WTC11 (cell line): ENCODE data around the gene NWD2.

Source experiments
- CTCF ChIP-seq: fragments of 200-600 bp; IDR thresholded peaks from 2 replicates; pipeline ENCODE4 v1.8.0; 2022; ENCODE audit warnings: antibody characterized with exemption
- E2F1 ChIP-seq: sonication (generic); formaldehyde crosslinking; IDR thresholded peaks from 2 replicates; pipeline ENCODE4 v1.8.0; 2022; ENCODE audit warnings: mild to moderate bottlenecking, missing genetic modification reagents
- MAX ChIP-seq: sonication (generic); formaldehyde crosslinking; IDR thresholded peaks from 2 replicates; pipeline ENCODE4 v1.8.0; 2022; ENCODE audit warnings: mild to moderate bottlenecking, missing genetic modification reagents
- MLX ChIP-seq: sonication (generic); formaldehyde crosslinking; IDR thresholded peaks from 2 replicates; pipeline ENCODE4 v1.8.1; 2023; ENCODE audit warnings: mild to moderate bottlenecking, missing genetic modification reagents, moderate library complexity

- TF ChIP-seq MLX (CRISPR knock-in tag): no peak
- TF ChIP-seq E2F1 (CRISPR knock-in tag): no peak
- no peak for TF ChIP-seq MAX (CRISPR knock-in tag)
- TF ChIP-seq CTCF: no peak
Observed at GRCh38 chr4:37224854-37225253, 19.7 kb upstream of the NWD2 start.
